Suppressor macrophage treated with lipopolysaccharide for 1 hour (primary cell): ENCODE measurements around the gene ZNF438.

Source experiments
- DNase-seq, 3 donors: peaks; one replicate each; pipeline ENCODE4 v3.0.0-alpha.2; 2020 to 2022

The ZNF438 gene

GRCh38 chr10:30873411-30873810 is 158.3 kb downstream of the ZNF438 start:
- DNase-seq: no peak

- DNase-seq: no peak
These were observed 160.8 kb downstream of the ZNF438 start for GRCh38 chr10:30870896-30871295.

- no peak for DNase-seq
These were observed 162.1 kb downstream of the ZNF438 start for GRCh38 chr10:30869566-30869965.

GRCh38 chr10:30868611-30869010 is 163.1 kb downstream of the ZNF438 start:
- DNase-seq: no peak

GRCh38 chr10:30866896-30867295 is 164.8 kb downstream of the ZNF438 start:
- no peak for DNase-seq

- DNase-seq: no peak
These were observed 166.3 kb downstream of the ZNF438 start for GRCh38 chr10:30865141-30865926.

GRCh38 chr10:30863516-30864210 is 168.0 kb downstream of the ZNF438 start:
- no peak for DNase-seq

GRCh38 chr10:30862486-30862885 is 169.2 kb downstream of the ZNF438 start:
- DNase-seq: peak; percentile 9 to 36 (median 22)

- no peak for DNase-seq
These were observed 169.7 kb downstream of the ZNF438 start for GRCh38 chr10:30861976-30862375.

GRCh38 chr10:30861221-30861620 is 170.4 kb downstream of the ZNF438 start:
- DNase-seq: no peak

GRCh38 chr10:30858499-30858898 is 173.2 kb downstream of the ZNF438 start:
- no peak for DNase-seq

GRCh38 chr10:30857803-30858202 is 173.9 kb downstream of the ZNF438 start:
- DNase-seq: peak in 1 of 3 donors; percentile 11

- DNase-seq: no peak
These were observed 176.5 kb downstream of the ZNF438 start for GRCh38 chr10:30855131-30855530.

GRCh38 chr10:30854656-30855055 is 177.0 kb downstream of the ZNF438 start:
- DNase-seq: no peak

- peak in 1 of 3 donors; percentile 42 for DNase-seq
These were observed 178.6 kb downstream of the ZNF438 start for GRCh38 chr10:30853066-30853465.

GRCh38 chr10:30850776-30851175 is 180.9 kb downstream of the ZNF438 start:
- no peak for DNase-seq

GRCh38 chr10:30849231-30850035 is 182.2 kb downstream of the ZNF438 start:
- no peak for DNase-seq

- DNase-seq: no peak
These were observed 183.2 kb downstream of the ZNF438 start for GRCh38 chr10:30848396-30849032.

GRCh38 chr10:30847642-30848041 is 184.0 kb downstream of the ZNF438 start:
- no peak for DNase-seq

GRCh38 chr10:30847199-30847598 is 184.5 kb downstream of the ZNF438 start:
- DNase-seq: no peak

- DNase-seq: no peak
These were observed 185.0 kb downstream of the ZNF438 start for GRCh38 chr10:30846710-30847109.

GRCh38 chr10:30842894-30843293 is 188.8 kb downstream of the ZNF438 start:
- no peak for DNase-seq

GRCh38 chr10:30842185-30842584 is 189.5 kb downstream of the ZNF438 start:
- no peak for DNase-seq
